ENCODE results near the gene BBS1.

BBS1 gene

GRCh38 chr11:66550887-66551286 lies 40.5 kb downstream of the BBS1 start:
- TF ChIP-seq USF1 (IDR thresholded peaks at IDR 0.05) (no peak), FOXM1 (IDR thresholded peaks at IDR 0.05; ENCODE audit: borderline replicate concordance, low read depth) (no peak)

- TF ChIP-seq EGR1 (IDR thresholded peaks at IDR 0.05) (no peak), CEBPB (IDR thresholded peaks at IDR 0.05) (no peak), MAX (IDR thresholded peaks at IDR 0.05) (no peak), FOXM1 (IDR thresholded peaks at IDR 0.05; ENCODE audit: borderline replicate concordance, low read depth) (no peak), ZBTB7A (IDR thresholded peaks at IDR 0.05; ENCODE audit: low read depth) (no peak), EP300 (IDR thresholded peaks at IDR 0.05; ENCODE audit: borderline replicate concordance) (no peak), REST (IDR thresholded peaks at IDR 0.05; ENCODE audit: low read depth) (no peak), USF1 (IDR thresholded peaks at IDR 0.05) (no peak), TEAD4 (IDR thresholded peaks at IDR 0.05) (no peak), CREB1 (IDR thresholded peaks at IDR 0.05; ENCODE audit: low read depth) (no peak), YY1 (IDR thresholded peaks at IDR 0.05; ENCODE audit: low read depth) (no peak), NFIC (IDR thresholded peaks at IDR 0.05) (no peak), TAF1 (IDR thresholded peaks at IDR 0.05; ENCODE audit: low read depth) (no peak), TCF12 (IDR thresholded peaks at IDR 0.05; ENCODE audit: low read depth) (no peak), RAD21 (IDR thresholded peaks at IDR 0.05; ENCODE audit: low read depth) (no peak)
Observed at GRCh38 chr11:66554602-66555001, 44.2 kb downstream of the BBS1 start.

GRCh38 chr11:66555416-66555815 lies 45.0 kb downstream of the BBS1 start:
- TF ChIP-seq FOXM1 (IDR thresholded peaks at IDR 0.05; ENCODE audit: borderline replicate concordance, low read depth) (no peak), CEBPB (IDR thresholded peaks at IDR 0.05) (no peak), CREB1 (IDR thresholded peaks at IDR 0.05; ENCODE audit: low read depth) (no peak), RAD21 (IDR thresholded peaks at IDR 0.05; ENCODE audit: low read depth) (no peak), TCF12 (IDR thresholded peaks at IDR 0.05; ENCODE audit: low read depth) (no peak), REST (IDR thresholded peaks at IDR 0.05; ENCODE audit: low read depth) (no peak), EGR1 (IDR thresholded peaks at IDR 0.05) (no peak), ZBTB7A (IDR thresholded peaks at IDR 0.05; ENCODE audit: low read depth) (no peak), EP300 (IDR thresholded peaks at IDR 0.05; ENCODE audit: borderline replicate concordance) (no peak), YY1 (IDR thresholded peaks at IDR 0.05; ENCODE audit: low read depth) (no peak), TAF1 (IDR thresholded peaks at IDR 0.05; ENCODE audit: low read depth) (no peak), MAX (IDR thresholded peaks at IDR 0.05) (no peak), NFIC (IDR thresholded peaks at IDR 0.05) (no peak), USF1 (IDR thresholded peaks at IDR 0.05) (no peak), TEAD4 (IDR thresholded peaks at IDR 0.05) (no peak)

- TF ChIP-seq TCF12 (IDR thresholded peaks at IDR 0.05; ENCODE audit: low read depth) (no peak), TAF1 (IDR thresholded peaks at IDR 0.05; ENCODE audit: low read depth) (no peak), TEAD4 (IDR thresholded peaks at IDR 0.05) (no peak), EGR1 (IDR thresholded peaks at IDR 0.05) (no peak), CEBPB (IDR thresholded peaks at IDR 0.05) (no peak), YY1 (IDR thresholded peaks at IDR 0.05; ENCODE audit: low read depth) (no peak), ZBTB7A (IDR thresholded peaks at IDR 0.05; ENCODE audit: low read depth) (no peak), REST (IDR thresholded peaks at IDR 0.05; ENCODE audit: low read depth) (no peak), NFIC (IDR thresholded peaks at IDR 0.05) (no peak), USF1 (IDR thresholded peaks at IDR 0.05) (no peak), CREB1 (IDR thresholded peaks at IDR 0.05; ENCODE audit: low read depth) (no peak), MAX (IDR thresholded peaks at IDR 0.05) (no peak)
Observed at GRCh38 chr11:66556086-66556485, 45.7 kb downstream of the BBS1 start.

Data from Ishikawa (cell line).